ENCODE measurements around the gene GNS.

DNA sequence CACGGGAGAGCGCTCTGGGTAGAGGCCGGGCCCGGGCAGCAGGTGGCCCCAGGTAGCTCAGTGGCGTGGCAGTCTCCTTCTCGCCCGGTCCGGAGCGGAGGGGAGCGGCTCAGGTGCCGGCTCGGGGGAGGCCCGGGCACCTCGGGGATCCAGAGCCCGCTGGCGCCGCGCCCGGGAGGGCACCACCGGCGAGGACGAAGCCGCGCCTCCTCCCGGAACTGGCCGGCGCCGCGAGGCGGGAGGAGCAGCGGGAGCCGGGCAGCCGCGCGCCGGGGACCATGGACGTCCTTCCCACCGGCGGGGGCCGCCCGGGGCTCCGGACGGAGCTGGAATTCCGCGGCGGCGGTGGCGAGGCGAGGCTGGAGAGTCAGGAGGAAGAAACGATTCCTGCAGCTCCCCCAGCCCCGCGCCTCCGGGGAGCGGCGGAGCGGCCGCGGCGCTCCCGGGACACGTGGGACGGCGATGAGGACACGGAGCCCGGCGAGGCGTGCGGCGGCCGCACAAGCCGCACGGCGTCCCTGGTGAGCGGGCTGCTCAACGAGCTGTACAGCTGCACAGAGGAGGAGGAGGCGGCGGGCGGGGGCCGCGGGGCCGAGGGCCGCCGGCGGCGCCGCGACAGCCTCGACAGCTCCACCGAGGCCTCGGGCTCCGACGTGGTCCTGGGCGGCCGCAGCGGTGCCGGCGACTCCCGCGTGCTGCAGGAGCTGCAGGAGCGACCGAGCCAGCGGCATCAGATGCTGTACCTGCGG is 21.5 kb upstream of the GNS start:
- no peak for TF ChIP-seq POLR2A (IDR thresholded peaks at IDR 0.05)
- TF ChIP-seq, protein P1, sequence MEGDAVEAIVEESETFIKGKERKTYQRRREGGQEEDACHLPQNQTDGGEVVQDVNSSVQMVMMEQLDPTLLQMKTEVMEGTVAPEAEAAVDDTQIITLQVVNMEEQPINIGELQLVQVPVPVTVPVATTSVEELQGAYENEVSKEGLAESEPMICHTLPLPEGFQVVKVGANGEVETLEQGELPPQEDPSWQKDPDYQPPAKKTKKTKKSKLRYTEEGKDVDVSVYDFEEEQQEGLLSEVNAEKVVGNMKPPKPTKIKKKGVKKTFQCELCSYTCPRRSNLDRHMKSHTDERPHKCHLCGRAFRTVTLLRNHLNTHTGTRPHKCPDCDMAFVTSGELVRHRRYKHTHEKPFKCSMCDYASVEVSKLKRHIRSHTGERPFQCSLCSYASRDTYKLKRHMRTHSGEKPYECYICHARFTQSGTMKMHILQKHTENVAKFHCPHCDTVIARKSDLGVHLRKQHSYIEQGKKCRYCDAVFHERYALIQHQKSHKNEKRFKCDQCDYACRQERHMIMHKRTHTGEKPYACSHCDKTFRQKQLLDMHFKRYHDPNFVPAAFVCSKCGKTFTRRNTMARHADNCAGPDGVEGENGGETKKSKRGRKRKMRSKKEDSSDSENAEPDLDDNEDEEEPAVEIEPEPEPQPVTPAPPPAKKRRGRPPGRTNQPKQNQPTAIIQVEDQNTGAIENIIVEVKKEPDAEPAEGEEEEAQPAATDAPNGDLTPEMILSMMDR (IDR thresholded peaks at IDR 0.05), result no peak

Measured in testis (tissue), 2 donors.